ENCODE results near the gene AARS2.
A peak's percentile ranks its signal among the peaks of the same experiment; 100 is the strongest.
"Not testable (repeated sequence)": the region's sequence is repeated elsewhere in the genome, so short reads cannot be mapped to it uniquely, and the experiment has no call there.

Gene AARS2

DNA sequence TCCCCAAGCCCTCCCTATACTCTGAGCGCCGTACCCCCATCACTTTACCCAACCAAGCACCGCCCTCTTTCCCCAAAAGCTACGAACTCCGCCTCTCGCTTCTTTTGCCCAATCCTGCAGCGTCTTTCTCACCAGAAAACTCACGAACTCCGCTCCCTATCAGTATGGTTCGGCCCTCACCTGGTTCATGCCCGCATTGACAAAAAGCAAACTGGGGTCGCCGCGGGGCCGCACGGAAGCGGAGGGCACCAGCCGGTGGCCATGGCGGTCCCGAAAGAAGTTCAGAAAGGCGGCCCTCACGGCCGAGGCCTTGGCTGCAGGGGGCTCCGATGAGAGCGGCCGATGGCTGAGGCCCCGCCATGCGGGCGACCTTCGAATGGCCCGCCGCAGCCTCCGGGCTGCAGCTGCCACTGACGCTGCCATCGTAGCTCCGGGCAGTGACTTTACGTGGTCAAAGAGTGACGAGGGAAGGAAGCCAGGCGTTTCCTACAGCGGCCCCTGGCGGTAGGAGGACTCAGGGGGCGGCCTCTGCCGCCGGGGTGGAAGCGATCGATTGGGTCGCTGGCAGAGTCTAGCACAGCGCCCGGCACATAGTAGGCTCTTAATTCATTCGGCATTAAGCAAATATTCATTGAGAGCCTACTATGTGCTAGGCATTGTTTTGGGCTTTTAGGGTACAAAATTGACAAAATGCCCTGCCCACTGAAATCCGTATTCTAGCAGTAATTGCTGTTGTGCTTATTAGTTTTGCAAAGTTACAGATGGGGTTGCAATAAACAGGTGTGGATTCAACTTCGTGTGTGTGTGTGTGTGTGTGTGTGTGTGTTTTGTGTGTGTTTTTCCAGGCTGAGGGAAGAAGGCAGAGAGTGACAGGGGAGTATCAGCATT, at the start of gene AARS2:
AARS2 (minus strand) TSS at position 447 of the 888 bp plus-strand sequence; CDS start at position 423, 24 bp downstream.
- peak; percentile 59 for DNase-seq

DNA sequence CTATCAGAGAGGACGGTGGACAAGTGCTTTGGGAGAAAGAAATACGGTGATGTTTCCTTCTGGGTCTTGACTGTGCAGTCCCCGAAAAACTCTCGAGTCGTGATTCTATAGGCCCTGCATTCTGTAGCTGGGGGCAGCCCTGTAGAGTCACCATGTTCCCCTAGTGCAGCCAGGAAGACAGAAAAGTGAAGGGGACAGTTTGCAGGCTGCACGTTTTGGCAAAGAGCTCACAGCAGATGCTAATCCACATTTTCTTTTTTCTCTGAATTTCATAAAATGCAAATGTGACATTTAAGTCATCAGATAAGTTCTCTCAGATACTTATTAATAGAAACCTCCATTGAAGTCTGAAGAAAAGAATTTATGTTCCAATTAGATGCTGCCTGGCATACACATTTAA, 48.8 kb upstream of the AARS2 start:
- DNase-seq, result no peak

DNA sequence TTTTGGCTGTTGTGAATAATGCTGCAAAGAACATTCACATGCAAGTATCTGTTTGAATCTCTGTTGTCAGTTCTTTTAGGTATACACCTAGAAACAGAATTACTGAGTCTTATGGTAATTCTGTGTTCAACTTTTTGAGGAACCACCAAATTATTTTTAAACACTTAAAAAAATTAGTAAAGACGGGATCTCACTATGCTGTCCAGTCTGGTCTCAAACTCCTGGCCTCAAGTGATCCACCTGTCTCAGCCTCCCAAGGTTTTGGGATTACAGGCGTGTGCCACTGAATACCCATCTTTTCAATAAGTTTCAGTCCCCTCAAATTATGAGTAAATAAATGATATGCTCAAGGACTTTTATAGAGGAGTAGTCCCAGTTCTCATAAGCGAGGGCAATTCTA, 46.8 kb upstream of the AARS2 start:
- no peak for DNase-seq

DNA sequence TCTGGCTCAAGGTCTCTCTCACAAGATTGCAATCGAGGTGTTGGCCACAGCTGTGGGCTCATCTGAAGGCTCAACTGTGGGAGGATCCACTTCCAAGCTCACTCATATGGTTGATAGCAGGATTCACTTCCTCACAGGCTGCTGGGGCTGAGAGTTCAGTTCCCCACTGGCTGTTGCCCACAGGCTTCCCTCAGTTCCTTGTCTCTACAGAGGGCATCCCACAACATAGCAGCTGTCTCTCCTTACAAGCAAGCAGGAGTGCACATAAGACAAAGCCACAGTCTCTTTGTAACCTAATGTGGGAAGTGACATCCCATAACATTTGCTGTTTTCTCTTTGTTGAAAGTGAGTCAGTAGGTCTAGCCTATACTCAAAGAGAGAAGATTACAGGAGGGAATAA, 43.3 kb upstream of the AARS2 start:
- no peak for DNase-seq

DNA sequence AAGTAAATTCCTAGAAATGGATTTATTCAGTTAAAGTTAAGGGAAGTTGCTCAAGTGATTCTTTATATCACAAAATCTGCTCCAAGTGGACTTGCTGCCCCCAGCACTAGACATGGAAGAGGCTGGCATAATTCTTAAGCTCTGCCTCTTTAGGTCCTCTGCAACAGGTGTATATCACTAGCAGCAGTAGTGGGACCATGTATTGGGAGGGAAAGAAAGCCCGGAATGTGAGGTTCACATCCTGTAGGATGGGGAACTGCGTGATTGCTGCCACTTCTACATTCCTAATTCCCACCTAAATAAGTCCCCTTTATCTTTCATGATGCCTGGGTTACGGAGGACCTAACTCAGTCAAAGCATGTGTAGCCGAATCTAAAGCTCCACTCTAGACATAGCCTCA, 42.5 kb upstream of the AARS2 start:
- no peak for DNase-seq

DNA sequence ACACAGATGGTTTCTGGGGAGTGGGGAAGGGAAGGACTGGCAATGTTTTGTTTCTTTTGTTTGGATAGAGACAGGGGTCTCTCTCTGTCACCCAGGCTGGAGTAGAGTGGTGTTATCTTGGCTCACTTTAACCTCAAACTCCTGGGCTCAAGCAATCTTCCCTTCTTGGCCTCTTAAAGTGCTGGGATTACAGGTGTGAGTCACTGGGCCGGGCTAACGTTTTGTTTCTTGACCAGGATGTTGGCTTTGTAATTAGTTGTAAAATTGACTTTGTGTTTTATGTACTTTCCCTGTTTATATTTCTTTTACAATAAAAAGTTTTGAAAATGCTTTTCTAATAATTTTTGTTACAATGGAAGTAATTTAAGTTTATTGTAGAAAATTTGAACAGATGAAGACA, 40.2 kb upstream of the AARS2 start:
- no peak for DNase-seq

DNA sequence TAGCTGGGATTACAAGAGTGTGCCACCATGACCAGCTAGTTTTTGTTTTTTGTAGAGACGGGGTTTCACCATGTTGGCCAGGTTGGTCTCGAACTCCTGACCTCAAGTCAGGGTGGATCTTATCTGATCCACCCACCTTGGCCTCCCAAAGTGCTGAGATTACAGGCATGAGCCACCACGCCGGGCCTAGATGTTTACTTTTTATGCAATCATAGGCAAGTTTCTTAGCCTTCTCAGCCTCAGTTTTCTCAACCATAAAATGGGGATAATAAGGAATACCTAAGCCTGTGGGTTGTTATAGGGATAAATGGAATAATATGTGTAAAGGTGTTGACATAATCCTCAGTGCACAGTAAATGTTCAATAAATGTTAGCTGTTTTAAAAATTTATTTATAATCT, 39.1 kb upstream of the AARS2 start:
- no peak for DNase-seq

DNA sequence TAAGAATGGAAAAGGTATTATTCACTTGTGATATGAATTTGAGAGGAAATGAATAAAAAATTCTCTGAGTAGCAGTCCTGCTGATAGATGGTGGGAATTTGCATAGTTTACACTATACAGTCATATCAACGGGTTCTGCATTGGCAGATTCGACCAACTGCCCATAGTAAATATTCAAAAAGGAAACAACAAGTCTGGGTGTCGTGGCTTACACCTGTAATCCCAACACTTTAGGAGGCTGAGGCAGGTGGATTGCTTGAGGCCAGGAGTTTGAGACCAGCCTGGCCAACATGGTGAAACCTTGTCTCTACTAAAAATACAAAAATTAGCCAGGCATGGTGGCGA, 37.5 kb upstream of the AARS2 start:
- not testable (repeated sequence) for DNase-seq

DNA sequence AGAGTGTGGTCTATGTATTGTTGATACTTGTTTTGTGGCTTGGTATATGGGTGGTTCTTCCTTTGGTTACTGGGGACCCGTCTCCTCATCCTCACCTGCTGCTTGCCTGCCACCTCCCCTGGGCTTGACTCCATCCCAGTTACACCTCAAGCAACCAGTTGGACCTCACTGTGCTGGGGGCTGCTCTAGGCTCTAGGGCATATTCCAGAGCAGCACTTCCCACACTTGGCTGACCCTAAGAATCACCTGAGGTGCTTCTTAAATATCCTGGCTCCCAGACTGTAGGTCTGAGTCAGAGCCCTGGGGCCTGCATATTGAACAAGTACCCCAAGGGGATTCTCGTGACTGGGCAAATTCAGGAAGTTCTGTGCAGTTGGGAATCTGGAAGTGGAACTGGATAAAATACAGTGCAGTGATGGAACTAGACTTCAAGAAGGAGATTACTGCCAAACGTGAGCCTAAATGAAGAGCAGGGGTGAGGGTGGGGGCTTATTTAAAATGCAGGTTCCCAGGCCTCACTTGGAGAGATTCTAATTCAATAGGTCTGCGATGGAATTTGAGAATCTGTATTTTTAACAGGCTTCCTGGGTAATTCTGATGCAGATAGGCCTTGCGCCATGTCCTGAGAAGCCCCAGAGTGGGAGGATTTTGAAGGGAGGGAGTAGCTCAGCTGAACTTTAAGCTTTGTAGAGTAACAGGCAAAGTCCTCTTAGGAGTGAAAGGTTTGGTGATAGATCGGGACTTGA, 36.9 kb upstream of the AARS2 start:
- no peak for DNase-seq

DNA sequence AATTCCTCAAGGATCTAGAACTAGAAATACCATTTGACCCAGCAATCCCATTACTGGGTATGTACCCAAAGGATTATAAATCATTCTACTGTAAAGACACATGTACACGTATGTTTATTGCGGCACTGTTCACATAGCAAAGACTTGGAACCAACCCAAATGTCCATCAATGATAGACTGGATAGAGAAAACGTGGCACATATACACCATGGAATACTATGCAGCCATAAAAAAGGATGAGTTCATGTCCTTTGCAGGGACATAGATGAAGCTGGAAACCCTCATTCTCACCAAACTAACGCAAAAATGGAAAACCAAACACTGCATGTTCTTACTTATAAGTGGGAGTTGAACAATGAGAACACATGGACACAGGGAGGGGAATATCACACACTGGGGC, 33.7 kb upstream of the AARS2 start:
- DNase-seq, result not testable (repeated sequence)

DNA sequence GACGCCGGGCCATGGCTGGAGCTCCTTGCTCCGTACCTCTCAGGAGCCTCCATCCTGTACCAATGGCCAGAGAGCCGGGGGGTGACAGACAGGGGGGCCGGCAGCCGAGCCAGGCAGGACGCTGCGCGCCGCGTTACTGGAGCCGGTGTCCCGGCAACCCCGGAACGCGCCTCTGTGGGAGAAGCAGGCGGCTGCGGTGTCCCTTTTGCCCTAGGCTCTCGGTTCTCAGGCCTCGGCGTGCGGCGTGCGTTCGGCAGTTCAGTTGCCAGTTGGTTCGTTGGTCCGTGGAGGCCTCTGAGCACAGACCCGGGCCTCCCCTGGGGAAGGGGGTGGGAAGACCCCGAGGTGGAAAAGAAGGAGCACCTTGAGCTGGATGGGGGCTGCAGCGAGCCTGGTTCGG, 29.3 kb upstream of the AARS2 start, which contains the start of gene SPATS1:
SPATS1 (plus strand) TSS at position 162 of the 400 bp plus-strand sequence. CDS start 446 bp downstream, outside the sequence.
- no peak for DNase-seq

DNA sequence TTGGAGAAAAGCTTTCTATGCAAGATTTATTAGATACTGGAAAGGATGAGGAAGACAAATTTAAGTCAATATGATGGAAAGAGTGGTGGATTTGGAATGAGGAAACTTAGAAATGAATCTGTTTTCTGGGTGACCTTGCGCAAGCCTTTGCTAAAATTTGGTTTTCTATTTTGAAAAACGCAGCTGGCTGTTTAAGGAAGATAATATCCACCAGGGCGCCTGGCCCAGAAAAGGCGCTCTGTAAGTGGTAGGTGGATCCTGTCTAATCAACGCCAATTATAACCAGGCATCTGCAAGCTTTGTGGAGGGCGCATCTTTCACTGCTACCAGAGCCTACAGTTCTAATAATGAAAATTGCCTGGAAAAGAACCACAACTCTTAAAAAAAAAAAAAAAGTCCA, 28.9 kb upstream of the AARS2 start:
- no peak for DNase-seq

DNA sequence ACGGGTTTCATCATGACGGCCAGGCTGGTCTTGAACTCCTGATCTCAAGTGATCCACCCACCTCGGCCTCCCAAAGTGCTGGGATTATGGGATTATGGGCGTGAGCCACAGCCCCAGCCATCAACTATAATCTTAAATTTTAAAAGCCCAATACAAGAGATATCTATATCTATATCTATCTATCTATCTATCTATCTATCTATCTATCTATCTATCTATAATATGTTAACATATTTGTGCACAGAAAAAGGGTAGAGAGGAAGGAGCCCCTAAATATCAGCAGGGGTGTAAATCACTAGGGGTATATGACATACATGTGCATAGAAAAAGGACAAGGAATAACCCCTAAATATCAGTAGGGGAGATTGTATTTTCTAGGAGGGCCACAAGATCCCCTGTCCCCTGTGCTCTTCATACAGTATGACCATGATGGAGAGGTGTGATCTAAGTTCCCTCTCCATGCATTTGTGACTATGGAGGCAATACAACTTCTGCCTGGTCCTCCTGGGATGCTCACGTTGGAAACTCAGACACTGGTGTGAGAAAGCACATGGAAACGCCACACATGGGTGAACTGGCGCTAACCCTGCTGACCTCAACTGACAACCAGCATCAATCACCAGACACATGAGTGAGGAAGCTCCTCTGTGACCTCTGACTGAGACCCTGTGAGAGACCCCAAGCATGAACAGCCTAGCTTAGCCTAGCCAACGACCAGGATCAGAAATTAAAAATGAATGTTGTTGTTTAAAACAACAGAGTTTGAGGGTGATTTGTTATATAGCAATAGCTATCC, 28.1 kb upstream of the AARS2 start:
- no peak for DNase-seq

DNA sequence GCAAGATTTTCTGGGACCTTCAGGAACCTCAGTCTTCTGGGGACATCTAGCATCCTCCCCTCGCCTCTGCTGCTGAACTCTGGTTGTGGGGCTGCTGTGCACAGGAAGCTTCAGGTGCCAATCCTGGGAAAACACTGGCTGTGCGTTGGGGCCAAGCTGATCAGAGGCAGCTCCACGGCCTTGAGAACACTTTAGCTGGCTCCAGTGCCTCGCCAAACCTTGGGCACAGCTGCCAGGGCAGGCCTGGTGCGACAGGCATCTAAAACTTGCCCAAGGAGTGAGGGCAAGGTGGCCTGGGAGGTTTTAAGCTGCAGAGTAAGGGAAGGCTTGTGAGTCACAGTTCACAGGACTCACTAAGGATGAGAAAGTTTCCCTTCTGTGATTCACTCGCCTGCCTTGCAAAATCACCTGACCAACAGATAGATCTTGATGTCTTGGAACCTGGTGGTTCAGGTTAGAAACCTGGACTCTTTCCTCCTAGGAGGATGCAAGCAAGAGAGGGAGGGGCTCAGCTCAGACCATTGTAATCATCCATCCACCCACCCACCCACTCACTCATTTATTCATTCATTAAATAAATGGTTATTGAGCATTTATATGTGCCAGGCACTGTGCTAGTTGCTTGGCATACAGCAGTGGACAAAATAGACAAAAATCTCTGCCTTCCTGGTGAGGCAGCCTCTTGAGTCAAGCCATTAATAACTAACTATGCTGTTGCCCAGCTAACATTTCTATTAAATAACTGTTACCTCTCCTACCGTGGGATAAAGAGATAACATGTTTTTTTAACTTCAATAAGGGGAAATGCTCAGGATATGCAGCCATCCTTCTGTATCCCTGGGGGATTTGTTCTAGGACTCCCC, 26.8 kb upstream of the AARS2 start:
- peak; percentile 72 for DNase-seq

DNA sequence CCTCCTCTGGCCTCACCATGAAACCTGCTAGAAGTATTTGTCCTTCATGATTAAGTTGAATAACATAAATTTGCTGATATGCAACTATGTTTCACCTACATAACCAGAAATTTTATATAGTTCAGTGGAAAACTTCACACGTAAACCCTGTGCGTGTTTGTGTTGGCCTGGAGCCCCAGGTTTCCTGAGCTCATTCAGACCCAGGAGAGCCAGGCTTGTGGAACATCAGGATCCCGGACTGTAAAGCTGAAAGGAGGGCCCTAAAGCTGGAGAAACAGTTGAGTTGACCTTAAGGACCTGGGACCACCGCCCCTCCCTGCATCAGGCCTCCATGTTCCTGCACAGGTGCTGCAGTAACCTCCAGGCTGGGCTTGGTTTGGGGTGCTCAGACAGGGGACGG, 26.2 kb upstream of the AARS2 start:
- DNase-seq, result no peak

DNA sequence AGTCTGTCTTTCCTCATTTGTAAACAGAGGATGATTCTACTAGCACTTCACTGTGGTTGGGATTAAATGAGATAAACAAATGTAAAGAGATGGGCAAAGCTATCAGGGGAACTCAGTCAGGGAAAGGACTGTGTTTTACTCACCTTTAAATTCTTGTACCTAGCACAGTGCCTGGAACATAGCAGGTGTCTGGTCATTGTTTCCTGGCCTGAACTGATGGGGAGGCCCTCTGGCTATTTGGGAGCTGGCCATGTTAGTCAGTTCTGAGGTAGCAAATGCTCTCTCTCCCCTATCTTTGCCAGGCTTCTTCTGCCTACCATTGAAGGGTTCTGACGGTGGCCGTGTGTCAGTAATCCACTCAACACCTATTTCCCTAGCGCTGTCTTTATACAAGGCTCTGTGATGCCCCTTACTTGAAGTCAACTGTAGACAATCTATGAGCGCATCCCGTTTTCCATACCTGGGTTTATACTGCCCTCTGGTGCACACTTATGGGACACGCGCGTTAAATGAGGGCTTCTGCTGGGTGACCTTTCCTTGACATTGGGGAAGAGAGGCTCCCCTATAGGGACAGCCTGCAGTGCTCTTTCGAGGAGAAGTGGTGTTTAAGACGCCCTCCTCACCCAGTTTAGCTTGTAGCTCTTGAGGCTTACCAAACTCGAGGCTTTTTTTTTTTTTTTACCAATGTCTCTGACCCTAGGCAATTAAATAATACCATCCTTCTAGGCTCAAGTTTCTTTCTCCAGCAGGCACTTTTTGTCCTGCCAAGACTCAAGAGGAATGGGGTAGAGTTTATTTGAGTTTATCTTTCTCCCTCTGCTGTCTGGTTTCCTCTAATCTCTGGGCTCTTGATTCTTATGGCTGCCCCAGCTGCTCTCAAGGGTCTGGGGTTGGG, 25.3 kb upstream of the AARS2 start:
- DNase-seq, result peak; percentile 24

DNA sequence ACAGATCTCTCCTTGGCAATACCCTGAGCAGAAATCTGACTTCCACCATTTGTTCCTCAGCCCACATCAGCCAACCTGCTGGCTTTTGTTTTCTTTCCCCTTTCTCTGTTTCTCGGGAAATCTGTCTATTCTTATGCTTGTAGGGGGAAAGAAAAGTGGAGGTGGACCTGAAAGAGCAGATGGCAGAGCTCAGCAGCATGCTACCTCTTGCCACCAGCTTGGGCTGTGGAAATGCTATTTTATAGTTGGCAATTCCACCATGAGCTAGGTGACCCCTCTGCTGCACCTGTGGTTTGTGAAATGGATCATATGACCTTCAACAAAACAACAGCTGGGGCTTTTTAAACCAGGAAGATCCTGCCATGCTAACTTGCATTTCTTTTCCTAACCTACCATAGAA, 22.5 kb upstream of the AARS2 start:
- no peak for DNase-seq

DNA sequence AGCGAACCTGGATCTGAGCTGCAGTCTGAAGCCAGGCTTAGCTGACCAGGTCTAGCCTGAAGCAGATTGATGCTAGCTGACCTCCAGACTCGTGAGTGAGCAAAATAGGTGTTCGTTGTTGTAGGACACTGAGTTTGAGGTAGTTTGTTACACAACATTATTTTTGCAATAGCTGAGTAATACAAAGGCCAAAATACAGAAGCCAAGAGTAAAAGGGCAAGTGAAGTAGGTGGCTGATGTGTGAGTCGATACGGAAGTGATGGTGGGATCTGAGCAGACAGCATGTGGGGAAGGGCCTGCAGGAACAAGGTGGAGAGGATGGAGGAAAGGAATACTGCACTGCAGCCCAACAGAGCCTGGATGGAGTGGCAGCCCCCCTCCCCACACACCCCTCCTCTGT, 20.8 kb upstream of the AARS2 start:
- DNase-seq, result no peak

DNA sequence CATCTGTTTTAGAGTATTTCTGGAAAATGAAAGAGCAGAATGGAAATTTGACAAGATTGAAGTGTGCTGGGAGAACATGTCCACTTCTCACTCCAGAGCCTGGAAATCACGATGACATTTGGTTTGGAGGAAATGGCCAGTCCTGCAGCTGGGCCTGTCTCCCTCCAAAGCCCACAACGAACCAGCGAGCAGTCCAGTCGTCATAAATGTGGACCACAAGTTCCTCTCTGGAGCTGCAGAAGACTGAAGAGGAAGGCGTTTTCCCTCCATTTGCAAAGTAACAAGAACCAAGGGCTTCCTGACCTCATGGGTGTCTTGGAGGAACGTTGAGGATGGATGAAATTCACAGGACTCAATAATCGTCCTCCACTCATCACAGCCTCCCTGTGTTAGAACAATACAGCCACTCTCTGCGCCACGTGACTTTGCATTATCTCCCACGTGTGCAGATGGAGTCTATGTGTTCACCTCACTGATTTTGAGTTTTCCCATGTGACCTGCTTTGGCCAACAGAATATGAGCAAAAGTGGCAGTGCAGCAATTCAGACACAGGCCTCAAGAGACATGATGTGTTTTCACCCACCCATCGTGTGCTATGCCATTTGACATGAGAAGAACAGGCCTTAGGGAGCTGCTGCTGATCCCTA, 20.2 kb upstream of the AARS2 start:
- no peak for DNase-seq

DNA sequence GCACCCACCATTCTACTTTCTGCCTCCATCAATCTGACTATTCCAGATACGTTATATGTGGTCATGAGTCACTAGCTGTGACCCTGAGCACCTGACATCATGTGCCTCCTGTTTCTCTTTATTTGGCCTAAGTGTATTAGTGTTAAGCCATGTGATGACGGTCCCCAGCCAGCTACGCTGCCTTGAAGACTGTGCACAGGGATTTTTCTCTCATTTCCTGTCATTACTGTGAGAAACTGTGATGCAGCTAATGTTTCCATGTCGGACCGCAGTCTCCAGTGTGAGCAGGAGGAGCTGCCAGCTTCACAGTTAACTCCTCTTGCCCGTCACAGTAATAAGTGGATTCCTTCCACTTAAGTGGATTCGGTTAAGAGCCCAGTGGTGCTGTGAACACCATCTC, 19.4 kb upstream of the AARS2 start:
- DNase-seq, result no peak

DNA sequence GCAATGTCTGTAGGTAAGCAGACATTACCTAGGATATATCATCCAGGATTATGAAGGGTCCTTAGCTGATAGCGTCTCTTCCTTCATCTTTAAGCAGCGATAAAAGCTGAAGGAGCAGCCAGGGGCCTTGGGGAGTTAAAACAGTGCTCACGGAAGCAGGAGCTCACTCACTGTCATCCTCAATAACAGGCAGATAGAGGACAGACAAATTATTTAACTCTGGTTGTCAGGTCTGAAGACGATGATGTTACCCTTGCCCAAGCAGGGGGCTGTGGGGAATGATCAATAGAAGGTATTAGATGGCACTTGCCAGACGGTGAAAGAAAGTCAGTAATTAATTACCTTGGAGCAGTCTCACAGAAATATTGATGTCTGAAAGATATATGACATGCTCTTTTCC, 16.7 kb upstream of the AARS2 start:
- no peak for DNase-seq

All from NCI-H226 (cell line).